HG03439 (cell line): ENCODE data around the gene ATP7B.

Experiments
- ATAC-seq: cut with Tn5 transposase; IDR thresholded peaks from one replicate; pipeline ENCODE4 v1.9.1; 2021; ENCODE audit warnings: mild to moderate bottlenecking, moderate library complexity; ENCODE audit not compliant: unreplicated experiment

Gene ATP7B

DNA sequence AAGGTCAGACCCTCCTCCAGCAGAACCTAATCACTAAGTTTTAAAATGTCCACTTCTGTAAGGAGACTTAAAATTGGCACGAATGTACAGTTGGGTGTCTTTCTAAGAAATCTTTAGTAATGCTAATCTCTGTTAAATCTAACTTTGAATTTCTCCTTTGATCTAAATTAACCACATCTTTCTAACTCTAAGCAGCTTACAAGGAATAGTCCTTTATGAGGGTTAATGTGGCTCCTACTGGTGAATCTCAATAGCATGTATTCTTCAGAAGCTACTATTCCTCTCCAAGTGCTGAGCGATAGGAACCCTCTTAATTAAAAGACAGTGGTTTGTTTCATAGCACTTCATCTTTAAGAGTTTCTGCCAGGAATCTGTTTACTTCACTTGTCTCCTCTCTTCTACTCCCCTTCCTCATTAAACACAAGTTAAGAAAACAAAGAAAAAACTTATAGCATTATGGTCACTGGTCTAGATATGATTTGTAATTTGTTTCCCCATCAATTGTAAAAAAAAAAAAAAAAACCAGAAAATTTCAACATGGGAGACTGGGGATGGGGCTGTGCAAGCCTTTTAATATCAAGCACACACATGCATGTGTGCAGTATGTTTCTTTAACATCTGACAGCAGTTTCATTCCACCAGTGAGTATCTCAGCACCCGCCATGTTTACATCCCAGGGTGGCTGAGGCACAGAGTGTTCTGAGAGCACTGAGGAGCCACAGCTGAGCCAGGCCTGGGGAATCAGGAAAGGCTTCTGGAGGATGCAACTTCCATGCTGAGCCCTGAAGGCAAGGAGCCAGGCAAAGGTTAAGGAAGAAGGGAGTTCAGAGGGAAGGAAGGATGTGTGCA lies 57.7 kb downstream of the ATP7B start:
- no peak for ATAC-seq

DNA sequence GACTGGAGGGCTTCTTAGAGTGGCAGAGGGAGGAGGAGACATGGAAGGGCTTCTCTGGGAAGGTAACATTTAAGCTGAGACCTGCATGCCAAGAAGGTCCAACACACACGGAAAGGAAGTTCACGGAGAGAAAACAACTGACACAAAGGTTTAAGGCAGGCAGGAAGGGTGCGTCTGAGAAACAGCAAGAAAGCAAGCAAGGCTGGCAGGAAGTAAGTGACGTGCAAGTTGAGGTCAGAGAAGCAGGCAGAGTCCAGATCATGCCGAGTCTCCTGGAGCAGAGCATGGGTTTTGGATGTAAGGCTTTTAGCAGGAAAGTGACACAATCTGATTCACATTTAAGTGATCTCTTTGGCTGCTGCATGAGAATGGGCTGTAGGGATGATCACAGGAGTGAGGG lies 60.5 kb downstream of the ATP7B start:
- no peak for ATAC-seq

DNA sequence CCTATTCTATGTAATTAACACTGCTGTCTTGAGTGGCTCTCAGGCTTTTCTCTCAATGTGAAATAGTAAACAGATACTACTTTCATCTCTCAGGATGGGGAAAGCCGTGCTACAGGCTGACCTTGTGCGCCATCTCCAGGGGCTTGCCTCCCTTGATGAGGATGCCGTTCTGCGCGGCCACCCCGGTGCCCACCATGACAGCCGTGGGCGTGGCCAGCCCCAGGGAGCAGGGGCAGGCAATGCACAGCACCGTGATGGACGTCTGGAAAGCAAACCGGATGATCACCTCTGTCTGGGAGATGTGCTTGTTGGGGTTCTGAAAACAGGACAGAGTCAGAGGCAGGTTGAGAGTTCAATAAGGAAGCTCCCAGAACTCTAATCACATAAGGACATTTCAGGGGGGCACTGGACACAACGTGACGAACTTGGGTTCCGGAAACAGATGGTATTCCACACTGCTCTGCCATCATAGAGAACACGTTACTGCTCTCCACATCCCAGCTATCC lies 65.0 kb downstream of the ATP7B start:
- no peak for ATAC-seq

DNA sequence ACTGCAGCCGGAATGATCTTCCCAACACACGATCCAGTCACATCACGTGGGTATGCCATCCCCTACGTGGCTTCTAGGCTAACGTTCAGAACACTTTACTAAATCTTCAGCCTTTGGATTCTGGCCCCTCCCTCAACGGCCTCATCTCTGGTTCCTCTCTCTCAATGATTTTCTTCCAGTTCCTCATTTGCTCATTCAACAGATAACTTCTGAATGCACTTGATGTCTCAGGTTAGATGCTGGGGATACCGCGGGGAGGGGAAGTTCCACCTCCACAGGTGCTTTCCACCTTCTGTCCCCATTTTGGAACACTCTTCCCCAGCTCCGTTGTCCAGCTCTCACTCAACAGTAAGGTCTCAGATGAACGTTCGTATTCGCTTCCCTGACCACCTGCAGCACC lies 66.1 kb downstream of the ATP7B start:
- ATAC-seq = no peak

DNA sequence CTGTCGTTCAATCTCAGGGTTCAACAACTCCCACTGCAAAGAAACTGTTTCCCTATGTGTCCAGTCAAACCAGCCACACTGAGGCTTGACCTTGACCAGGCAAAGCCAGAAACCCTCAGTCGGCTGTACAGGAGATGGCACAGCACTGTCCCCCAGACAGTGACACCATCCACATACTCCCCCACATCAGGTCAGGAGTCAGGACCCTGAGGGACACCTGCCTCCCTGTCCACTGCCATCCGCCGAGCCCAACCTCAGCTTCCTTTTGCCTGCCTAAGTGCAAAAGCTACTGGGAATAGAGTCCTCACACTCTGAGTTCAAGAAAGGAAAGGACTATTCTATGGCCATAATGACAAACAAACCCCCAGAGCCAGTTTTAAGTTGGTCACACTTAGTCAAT lies 66.8 kb downstream of the ATP7B start:
- ATAC-seq = no peak

DNA sequence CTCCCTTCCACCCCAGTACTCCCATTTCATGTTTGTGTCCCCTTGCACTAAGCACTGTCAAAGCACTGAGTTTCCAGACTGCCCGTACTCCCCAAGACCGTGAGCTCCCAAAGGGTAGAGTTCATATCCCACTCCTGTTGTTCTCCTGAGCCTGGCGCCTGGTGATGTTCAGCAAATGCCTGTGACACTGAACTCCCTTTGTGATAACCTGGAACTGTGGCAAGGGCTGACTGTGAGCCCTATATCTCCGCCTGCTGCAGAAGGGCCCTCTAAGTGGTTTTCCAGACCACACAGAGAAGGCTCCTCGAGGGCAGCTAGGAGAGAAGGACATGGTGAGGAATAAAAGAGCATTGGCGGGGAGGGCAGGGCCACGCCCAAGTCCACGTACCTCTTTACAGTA lies 67.5 kb downstream of the ATP7B start:
- ATAC-seq = no peak

DNA sequence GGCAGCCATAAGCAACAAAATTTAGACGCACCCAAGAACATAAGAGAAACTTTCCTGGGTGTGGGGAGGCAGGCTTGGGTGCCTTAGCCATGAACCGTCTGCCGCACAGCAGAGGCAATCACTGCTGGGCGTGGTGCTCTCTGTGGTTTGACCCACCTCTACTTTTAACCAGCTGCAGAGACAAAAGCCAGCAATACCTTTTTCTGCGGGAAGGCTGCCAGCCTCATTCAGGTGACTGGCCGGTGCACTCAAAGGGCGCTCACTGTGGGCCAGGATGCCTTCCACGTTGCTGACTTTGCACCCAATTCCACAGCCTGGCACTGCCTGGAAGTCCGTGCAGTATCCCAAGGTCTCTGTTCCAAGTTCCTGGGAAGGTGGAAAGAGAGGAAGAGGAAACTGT lies 69.1 kb downstream of the ATP7B start:
- ATAC-seq = no peak

DNA sequence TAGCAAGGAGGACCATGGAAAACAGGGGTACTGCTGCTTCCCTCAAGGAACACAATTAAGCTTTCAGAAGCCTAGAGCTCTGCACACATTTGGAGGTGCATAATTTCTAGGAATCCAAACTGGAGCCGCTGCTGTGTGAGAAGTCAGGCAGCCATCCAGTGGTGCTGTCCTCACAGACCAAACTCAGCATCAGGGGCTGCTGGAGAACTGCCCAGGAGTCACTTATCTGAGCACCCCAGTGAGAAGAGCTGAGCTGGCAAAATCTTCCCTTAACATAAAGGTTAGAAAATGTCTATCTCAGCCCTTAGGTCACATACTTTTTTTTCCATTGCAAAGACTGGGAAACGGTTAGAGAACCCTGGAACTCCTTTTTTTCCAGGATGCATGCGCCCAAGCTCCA lies 72.8 kb downstream of the ATP7B start:
- no peak for ATAC-seq

DNA sequence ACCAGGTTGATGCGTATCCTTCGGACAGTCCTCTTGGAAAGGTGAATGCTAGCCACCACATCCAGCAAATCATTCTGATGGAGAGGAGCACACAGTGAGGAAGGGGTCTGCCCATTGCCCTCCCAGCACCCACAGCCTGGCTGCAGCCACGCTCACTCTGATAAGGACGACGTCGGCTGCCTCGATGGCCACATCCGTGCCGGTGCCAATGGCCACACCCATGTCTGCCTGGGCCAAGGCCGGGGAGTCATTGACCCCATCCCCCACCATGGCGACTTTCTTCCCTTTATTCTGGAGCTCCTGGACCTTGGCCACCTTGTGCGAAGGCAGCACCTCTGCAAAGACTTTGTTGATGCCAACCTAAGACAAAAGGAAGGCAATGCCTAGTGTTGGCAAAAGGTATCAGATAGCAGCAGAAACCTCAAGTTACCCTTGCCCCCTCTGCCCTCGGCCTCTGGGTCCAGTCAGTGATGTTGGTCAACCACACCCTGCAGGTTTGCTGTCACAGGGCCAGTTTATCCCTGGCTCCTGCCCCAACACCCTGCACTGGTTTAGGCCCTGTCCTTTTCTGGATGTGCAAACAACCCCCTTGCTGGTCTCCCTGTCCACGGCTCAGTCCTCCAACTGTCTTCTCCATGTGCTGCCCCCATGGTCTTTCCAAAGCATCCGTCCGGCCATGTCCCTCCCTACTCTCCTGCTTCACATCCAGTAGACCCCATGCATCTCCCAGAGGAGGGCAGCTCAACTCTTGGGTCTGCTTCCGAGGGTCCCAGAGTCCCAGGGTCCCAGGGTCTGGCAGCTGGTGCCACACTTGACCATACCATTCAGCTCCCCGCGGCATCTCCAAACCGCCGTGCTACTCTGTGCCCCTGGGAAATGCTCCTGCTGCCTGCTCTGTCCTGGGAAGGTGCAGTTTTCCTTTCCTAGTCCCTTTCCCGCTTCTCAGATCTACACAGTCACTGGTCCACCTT lies 73.6 kb downstream of the ATP7B start:
- no peak for ATAC-seq

DNA sequence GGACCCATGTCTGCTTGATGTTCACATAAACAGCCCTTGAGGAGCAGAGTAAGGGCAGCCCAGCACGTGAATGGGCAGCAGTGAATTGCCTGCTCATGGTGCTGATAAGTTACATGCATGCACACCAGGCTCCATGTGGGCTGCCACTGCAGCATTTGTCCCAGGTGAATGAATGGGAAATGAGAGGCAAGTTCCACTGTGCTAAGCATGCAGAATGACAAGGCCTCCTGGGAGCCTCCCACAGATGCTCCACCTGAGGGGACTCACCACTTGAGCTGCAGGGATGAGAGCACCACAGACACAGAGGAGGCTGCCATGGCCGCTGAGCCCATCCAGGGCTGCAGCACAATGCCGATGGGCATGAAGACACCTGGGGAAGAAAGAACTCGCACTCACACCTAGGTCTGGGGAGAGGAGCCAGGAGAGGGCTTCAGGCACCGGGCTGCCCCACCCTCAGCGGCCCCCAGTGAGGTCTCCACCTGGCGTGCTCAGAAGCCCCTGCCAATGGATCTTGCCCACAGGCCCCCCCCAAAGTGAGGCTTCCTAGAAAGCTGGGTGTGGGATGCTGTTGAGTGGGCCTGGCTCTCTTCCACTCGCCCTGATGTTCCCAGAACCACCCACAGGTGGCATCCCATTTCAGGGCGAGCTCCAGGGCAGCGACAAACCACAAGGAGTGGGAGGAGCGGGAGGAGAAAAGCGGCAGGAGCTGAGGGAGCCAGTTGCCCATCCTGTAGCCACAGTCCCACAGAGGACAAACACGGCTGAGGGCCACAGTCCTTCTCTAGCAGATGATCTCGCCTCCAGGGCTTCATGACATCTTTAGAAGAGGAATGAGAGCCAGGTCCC lies 75.7 kb downstream of the ATP7B start:
- ATAC-seq = no peak

DNA sequence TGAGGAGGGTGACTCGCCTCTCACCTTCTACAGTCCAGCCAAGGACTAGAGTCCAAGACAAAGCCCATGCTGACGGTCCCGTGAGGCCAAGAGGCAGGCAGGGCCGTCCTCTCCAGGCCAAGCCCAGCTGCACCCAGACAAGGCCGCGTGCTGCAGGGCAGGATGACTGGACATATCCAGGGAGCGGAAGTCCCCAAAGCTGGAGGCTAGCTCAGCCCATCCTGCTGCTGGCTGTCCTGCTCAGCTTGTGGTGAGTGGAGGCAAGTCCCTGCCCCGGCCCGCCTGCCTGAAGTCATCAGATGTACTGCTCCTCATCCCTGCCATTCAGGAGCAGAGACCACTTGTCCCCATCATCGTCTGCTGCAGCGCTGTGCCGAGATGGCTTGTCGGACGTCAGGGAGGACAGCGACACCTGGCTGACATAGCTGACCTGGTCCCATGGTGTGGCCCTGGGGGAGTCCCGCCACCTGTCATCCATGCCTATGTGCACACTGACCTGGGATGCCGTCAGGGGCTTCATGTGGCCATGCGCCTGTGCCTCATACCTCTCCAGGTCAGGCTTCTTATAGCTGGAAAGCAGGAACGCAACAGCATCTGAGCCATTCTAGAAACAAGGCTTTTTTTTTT lies 76.7 kb downstream of the ATP7B start:
- no peak for ATAC-seq

DNA sequence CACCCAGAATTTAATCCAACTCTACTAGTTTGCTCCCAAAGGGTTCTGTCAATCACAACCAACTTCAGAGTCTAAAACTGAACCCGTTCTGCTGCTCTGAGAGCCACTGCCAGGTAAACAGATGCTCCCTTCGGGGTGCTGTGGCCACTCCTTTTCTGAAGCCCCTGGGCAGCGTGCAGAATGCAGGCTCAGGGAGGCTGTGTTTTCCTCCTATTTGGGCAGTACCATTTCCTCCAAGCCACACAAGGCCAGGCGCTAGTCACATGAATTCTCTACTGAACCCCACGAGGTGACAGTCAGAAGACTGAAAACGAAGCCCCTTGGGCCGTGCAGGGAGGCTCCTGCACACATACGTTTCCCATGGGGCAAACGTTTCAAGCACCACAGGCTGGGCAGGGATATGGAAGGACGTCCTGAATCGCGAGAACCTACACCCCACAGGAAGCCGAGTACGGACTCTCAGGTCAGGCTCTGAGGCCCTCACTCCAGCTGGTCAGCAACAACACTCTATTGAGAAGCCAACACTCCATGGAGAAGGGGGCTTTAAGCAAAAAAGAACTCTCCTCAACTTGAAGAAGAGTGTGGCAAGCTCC lies 77.7 kb downstream of the ATP7B start:
- no peak for ATAC-seq

DNA sequence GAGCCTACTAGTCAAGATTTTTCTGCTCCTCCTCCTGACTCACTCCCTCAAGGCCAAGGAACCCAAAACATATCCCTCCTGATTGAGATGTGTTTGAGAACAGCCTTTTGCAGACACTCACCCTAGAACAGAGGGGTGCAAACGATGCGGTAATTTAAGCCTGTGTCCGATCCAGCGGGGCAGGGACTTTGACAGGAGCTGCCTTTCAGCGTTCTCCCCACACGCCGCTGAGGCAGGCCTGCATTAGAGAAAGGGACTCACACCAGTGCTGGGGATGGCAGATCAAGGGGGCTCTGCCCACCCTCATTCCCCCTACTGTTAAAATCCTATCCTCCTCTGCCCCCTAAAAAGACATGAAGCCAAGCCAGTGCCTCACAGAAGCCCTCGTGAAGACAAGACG lies 79.0 kb downstream of the ATP7B start:
- ATAC-seq = no peak

DNA sequence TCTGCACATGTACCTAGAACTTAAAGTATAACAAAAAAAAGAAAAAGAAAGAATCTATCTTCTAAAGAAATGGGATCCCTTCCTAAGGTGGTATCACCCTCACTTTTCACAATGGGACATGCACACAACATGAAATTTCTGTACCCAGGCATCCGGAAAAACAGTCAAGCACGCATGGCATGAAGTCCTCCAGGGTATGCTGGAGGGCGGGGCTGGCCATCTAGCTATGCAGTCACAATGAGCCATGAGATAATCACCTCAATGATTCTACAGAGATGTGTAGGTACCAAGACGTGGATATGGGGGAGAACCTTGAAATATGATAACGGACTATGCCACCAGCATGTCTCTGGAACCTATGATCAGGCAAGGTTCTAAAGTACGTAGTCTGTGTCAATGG lies 79.6 kb downstream of the ATP7B start:
- no peak for ATAC-seq

DNA sequence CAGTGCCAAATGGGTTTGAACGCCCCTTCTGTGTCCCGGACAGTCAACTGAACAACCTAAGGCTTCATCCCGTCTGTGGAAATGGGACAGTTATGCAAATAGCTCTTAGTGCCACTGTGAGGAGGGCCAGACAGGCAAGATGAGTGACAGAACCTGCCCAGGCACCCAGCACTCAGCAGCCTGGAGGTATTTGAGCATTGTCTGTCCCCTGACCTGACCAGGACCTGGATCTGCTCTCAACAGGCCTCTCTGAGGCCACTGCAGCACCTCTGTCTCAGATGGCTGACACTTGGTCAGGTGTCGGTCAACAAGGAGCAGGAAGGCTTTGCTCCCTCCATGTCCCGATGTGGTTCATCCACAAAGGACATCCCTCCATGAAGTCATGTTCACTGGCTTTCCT lies 81.6 kb downstream of the ATP7B start:
- no peak for ATAC-seq

DNA sequence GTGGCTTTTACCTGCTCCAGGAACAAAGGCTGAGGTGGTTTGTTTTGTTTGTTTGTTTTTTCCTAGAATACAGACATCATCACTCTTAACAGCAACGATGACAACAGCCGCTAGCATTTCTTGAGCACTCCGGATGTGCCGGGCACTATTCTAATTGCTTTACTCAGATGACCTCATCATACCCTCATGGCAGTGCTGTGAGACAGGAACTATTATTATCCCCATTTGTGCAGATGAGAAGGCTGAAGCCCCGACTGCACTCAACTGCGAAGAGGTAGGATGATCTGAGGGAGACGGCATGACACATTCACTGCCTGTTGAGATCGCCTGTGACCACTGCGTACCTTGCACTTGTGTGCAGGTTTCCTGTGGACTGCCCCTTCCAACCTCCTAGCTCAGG lies 83.0 kb downstream of the ATP7B start:
- no peak for ATAC-seq

DNA sequence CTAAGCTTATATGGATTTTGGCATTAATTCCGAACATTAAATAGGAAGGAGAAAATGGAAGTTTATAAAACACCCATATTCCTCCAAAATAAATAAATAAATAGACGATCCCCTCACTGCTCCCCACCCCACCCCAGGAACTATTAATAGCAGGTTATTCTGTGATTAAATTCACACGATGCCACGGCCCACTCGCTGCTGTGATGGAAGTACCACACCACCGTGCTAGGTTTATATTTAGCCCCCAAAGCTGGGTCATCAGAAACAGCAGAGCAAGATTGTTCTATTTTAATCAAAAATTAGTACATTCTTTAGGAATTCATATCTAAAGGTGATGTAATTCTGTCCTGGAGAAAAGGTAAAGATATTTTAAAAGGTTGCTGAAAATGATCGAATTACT lies 84.1 kb downstream of the ATP7B start:
- no peak for ATAC-seq

DNA sequence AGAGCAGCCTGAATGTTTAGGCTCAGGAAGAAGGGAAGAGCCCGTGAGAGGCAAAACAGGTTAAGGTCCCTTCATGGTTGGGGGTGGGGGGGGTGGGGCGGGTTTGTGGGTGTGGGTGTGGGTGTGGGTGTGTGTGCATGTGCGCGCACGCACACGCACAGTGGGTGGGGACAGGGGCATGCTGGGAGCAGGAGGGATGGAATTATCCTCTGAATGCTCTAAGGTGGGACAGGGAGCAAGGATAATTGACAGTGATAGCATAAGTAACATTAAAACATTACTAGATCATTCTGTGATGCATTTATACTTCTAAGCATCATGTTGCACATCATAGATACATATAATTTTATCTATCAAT lies 84.7 kb downstream of the ATP7B start:
- no peak for ATAC-seq

DNA sequence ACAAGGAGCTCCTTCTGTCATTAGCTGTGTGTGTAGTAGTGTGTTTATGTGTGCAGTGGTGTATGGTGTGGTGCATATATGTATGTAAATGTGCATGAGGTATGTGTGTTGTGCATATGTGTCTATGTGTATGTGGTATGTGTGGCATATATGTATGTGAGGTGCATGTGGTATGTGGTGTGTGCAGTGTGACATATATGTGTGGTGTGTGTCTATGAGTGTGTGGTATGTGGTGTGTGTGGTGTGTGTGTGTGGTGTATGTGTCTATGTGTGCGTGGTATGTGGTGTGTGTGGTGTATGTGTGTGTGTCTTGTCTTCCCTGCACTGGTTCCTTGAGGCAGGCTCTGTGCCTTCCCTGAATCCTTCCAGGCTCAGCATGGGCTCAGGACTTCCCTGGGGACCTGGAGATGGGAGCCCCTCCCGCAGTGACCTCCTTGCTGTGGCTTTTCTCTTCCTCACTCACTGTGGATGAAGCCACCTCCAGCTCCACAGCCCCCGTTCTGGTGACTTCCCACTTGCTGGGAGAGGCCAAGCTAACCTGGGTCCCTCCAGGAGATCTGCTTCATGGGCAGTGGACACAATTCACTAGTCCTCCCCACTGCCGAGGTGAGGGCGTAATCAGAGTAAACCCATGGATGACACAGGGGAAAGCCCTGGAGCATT lies 85.3 kb downstream of the ATP7B start:
- no peak for ATAC-seq
